Thymus (tissue), 11 donors: ENCODE results near the gene OR6C76. TPM values are rescaled to one million over a fixed set of nuclear protein-coding genes. Genes with fewer than 3 reads are reported as not detected.
"Not testable (repeated sequence)": the region's sequence is repeated elsewhere in the genome, so short reads cannot be mapped to it uniquely, and the experiment has no call there.

Experiments
- DNase-seq, 9 donors: peaks; one replicate each; pipeline ENCODE4 v3.0.0-alpha.2; 2013; ENCODE audit warnings: low spot score in 9 of 9, low read depth in 6 of 9, missing footprints in 1 of 9
- H3K27ac ChIP-seq, 2 donors: one replicate each; pipeline ENCODE4 v1.5.1; 2013; ENCODE audit warnings: control low read depth in 1 of 2, low read depth in 1 of 2, low read length in 1 of 2, mild to moderate bottlenecking in 1 of 2, moderate library complexity in 1 of 2
- H3K27me3 ChIP-seq, 2 donors: one replicate each; pipeline ENCODE4 v1.5.1; 2013; ENCODE audit warnings: low read length in 1 of 2; ENCODE audit not compliant: control insufficient read depth in 2 of 2, insufficient read depth in 1 of 2
- H3K36me3 ChIP-seq, 2 donors: one replicate each; pipeline ENCODE4 v1.5.1; 2013; ENCODE audit warnings: low read length in 1 of 2, mild to moderate bottlenecking in 1 of 2, moderate library complexity in 1 of 2; ENCODE audit not compliant: control insufficient read depth in 2 of 2, insufficient read depth in 2 of 2
- H3K4me1 ChIP-seq, 2 donors: one replicate each; pipeline ENCODE4 v1.5.1; 2013; ENCODE audit warnings: low read length in 2 of 2; ENCODE audit not compliant: control insufficient read depth in 2 of 2, insufficient read depth in 2 of 2
- H3K4me3 ChIP-seq, 2 donors: one replicate each; pipeline ENCODE4 v1.5.1; 2013; ENCODE audit warnings: low read length in 2 of 2, control low read depth in 1 of 2, mild to moderate bottlenecking in 1 of 2
- H3K9me3 ChIP-seq, 2 donors: one replicate each; pipeline ENCODE4 v1.5.1; 2013; ENCODE audit warnings: low read length in 1 of 2, mild to moderate bottlenecking in 1 of 2; ENCODE audit not compliant: control insufficient read depth in 2 of 2, insufficient read depth in 1 of 2
- WGBS: extraction: QIAGEN DNeasy Blood & Tissue Kit; methylation state at CpG from one replicate; pipeline ENCODE4 v1.1.7; 2013; 5-methylcytosine and 5-hydroxymethylcytosine counted together
- polyA plus RNA-seq: library from polyadenylated mRNA; stranded (reverse); fragments of 200-250 nt; gene quantifications from one replicate; pipeline ENCODE4 v1.2.3, GENCODE V29; 2013
- total RNA-seq: library from RNA; stranded (reverse); fragments of 120-200 nt; gene quantifications from one replicate; pipeline ENCODE4 v1.2.4, GENCODE V29; 2013
- donor health status: healthy.

The OR6C76 gene
- total and polyA plus RNA-seq, 2 donors, result not detected

DNA sequence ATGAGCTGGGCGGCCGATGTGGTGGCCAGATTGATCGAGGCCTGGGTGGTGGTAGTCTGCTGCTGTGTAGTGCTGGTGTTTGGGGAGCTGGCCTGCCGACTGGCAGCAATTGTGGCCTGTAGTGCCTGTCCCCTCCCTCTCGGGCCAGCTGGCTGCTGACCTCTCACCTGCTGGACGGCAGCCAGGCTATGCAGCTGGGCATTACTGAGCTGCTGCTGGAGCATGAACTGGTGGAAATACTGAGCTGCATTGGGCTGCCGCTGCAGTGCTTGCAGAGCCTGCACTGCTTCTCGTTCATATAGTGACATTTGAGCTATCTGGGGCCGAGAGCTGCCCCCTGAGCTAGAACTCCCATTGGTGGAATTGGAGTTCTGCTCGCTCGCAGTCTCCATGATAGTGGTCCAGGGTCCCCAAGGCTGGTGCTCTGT, 11.6 kb upstream of the OR6C76 start:
- 81% methylated on average over 11 of the region's 11 CpGs for WGBS
- H3K4me1 ChIP-seq, H3K27ac ChIP-seq, H3K4me3 ChIP-seq, H3K27me3 ChIP-seq, H3K36me3 ChIP-seq, H3K9me3 ChIP-seq, DNase-seq: not testable (repeated sequence)

DNA sequence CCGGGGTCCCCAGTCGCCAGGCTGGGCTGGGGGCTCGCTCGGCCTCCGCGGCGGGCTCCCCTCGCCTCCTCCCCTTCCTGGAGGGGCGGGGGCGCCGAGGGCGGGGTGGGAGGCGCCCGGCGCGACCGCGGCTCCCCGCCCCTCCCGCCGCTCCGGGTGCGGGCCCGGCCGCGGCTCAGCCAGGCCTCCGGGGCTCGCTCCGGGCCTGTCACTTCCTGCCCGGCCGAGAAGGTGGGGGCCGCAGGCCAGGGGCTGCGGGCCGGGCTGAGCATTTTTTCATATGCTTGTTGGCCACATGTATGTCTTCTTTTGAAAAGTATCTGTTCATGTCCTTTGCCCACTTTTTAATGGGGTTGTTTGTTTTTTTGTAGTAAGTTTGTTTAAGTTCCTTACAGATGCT, 11.2 kb upstream of the OR6C76 start:
- H3K9me3 ChIP-seq, H3K4me3 ChIP-seq, H3K36me3 ChIP-seq, H3K4me1 ChIP-seq, DNase-seq, H3K27ac ChIP-seq, H3K27me3 ChIP-seq: not testable (repeated sequence)
- 8% methylated on average over 10 of the region's 34 CpGs for WGBS

DNA sequence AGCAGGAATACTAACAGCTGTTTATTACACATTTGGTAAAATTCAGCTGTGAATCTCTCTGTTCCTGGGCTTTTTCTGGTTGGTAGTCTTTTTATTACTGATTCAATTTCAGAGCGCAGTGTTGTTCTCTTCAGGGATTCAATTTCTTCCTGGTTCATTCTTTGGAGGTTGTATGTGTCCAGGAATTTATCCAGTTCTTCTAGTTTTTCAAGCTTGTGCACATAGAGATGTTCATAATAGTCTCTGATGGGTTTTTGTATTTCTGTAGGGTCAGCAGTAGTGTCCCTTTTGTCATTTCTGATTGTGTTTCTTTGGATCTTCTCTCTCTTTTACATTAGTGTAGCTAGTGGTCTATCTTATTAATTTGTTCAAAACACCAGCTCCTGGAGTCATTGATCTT, 9.1 kb upstream of the OR6C76 start:
- DNase-seq, result no peak
- Histone ChIP-seq H3K4me3 (no peak overlapping the region), H3K27me3 (peaks cover 0 to 6% of the 10 kb centered on the region in 2 donors), H3K27ac (no peak overlapping the region), H3K36me3 (no peaks in the 10 kb centered on the region), H3K4me1 (no peaks in the 10 kb centered on the region), H3K9me3 (no peaks in the 10 kb centered on the region)
- 96% methylated on average over 1 of the region's 1 CpG for WGBS

DNA sequence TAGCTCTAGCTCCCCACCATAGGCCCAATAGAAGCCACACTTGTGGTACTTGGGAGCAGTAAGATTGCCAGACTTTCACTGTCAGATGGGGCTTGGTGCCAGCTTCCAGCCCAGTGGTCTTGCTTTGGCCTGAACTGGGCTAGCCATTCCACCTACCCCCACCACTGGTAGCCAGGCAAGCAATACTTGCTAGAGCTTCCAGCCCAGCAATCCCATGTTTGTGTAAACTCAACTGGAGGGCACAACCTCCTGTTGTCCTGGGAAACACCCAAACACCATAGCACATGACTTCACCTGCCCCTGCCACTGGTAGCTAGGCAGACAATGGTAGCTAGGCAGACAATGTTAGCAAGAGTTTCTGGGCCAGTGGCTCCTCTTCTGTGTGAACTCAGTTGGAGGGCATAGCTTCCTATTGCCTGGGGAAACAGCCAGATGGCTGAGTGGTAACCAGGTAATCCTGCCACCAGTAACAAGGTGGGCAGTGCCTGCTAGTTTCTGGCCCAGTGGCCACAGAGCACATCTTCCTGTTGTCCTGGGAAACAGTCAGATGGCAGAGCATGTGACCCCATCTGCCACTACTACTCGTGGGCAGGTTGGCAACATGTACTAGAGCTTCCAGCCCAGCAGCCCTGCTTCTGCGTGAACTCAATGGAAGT, 5.6 kb upstream of the OR6C76 start:
- no peaks in the 10 kb centered on the region for H3K36me3 ChIP-seq
- H3K27me3 ChIP-seq, result peaks cover 0 to 2% of the 10 kb centered on the region in 2 donors
- whole genome bisulfite sequencing, result 88% methylated on average over 2 of the region's 2 CpGs
- H3K9me3 ChIP-seq, result no peaks in the 10 kb centered on the region
- H3K4me3 ChIP-seq, result no peak overlapping the region
- no peaks in the 10 kb centered on the region for H3K4me1 ChIP-seq
- no peak for DNase-seq
- no peak overlapping the region for H3K27ac ChIP-seq

DNA sequence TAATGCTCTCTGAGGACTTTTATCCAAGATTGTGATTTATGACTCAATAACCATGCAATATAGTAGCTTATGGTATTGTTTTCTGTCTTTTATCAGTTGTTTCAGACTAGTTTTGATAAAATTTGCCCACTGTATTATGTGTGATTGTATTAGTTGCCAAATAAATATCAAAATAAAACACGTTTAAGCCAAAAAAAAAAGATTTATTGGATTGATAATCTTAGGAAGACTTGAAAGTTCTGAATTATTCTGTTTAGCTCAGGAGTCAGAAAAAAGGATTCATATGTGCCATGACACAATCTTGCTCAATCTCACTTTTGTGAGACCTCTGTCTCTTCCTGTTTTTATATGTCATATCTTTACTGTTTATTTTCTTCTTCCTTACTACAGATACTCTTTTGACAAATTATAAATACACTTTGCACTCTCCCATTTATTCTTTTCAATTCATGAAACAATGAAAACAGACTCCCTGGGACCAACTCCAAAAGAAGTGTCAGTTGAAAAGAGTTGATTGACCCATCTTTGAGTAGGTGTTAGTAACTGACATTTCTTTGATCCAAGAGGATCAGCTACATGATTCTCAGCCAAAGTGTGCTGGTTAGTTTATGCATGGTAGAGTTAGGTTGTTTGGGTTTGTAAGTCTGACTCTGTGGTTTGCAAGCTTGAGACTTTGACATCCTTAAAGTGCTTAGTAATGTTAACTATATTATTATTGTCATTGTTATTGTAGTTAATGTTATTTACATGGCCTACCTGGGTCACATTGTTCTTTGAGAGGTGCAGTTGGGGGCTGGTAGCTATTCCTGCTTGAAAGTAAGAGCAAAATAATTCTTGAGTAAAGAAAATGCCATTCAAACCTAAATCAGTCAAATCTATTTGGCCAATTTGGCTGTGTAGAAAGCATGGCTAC, 2.5 kb downstream of the OR6C76 start:
- no peaks in the 10 kb centered on the region for H3K9me3 ChIP-seq
- no peak for DNase-seq
- H3K4me3 ChIP-seq, result no peak overlapping the region
- no peaks in the 10 kb centered on the region for H3K36me3 ChIP-seq
- H3K27me3 ChIP-seq, result no peaks in the 10 kb centered on the region
- 60% methylated on average over 1 of the region's 1 CpG for WGBS
- H3K27ac ChIP-seq, result no peak overlapping the region
- no peaks in the 10 kb centered on the region for H3K4me1 ChIP-seq

DNA sequence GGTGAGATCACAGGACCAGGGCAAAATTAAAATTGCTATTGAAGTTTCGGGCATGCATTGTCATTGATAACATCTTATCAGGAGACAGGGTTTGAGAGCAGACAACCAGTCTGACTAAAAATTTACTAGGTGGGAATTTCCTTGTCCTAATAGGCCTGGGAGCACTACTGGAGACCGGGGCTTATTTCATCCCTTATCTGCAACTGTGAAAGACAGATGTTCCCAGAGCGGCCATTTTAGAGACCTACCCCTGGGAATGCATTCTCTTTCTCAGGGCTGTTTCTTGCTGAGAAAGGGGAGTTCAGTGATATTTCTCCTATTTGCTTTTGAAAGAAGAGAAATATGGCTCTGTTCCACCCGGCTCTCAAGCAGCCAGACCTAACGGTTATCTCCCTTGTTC, 15.2 kb downstream of the OR6C76 start:
- H3K27me3 ChIP-seq, H3K27ac ChIP-seq, H3K36me3 ChIP-seq, DNase-seq, H3K4me1 ChIP-seq, H3K4me3 ChIP-seq, H3K9me3 ChIP-seq: not testable (repeated sequence)
- WGBS, result 73% methylated on average over 5 of the region's 5 CpGs

DNA sequence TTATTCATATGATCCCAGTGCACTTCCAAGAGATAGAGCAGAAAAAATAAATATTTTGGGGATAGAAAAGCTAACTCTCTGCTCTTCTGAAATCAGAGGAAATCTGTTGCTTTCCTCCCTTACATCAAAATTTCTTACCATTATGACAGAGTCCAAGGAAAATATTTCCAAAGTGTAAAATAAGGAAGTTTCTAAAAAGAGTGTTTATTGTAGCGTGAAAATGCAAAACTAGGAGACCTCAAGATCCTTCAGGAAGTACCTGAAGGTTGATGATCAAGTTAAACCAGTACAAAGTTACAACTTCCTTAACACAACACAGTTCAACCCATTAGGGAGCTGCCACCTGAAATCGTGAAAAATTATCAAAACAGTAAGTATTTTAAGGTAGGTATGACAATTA, 17.7 kb downstream of the OR6C76 start, which contains the start of gene OR6C2:
OR6C2 (plus strand) TSS at position 301 of the 400 bp plus-strand sequence. CDS start 8,138 bp downstream, outside the sequence.
- no peak within 1 kb of the TSS for H3K4me3 ChIP-seq
- no peaks in the 10 kb centered on the region for H3K36me3 ChIP-seq
- no peak within 1 kb of the TSS for H3K27ac ChIP-seq
- WGBS, result 30% methylated on average over 2 of the region's 2 CpGs
- DNase-seq, result no peak
- no peaks in the 10 kb centered on the region for H3K9me3 ChIP-seq
- H3K4me1 ChIP-seq, result no peaks in the 10 kb centered on the region
- no peaks in the 10 kb centered on the region for H3K27me3 ChIP-seq

DNA sequence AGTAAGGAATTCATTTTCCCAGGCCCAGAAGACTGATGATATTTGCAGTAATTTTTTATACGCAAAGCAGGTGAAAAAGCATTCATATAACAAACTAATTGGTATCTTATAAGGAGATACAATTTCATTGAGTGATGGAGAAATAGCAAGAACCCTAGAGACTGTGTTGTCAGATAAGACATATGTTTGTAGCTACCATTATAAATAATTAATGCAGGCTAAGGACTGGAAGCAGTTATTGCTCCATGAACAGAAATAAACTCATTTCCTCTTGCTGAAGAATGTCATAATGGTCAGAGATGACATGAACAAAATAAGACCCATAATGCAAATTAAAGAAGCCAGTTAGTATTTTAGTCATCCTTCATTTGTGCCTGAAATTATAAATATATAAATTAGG, 19.3 kb downstream of the OR6C76 start:
- Histone ChIP-seq H3K4me1 (no peaks in the 10 kb centered on the region), H3K4me3 (no peak overlapping the region), H3K9me3 (no peaks in the 10 kb centered on the region), H3K36me3 (no peaks in the 10 kb centered on the region), H3K27me3 (no peaks in the 10 kb centered on the region), H3K27ac (no peak overlapping the region)
- no peak for DNase-seq
- 96% methylated on average over 1 of the region's 1 CpG for WGBS

DNA sequence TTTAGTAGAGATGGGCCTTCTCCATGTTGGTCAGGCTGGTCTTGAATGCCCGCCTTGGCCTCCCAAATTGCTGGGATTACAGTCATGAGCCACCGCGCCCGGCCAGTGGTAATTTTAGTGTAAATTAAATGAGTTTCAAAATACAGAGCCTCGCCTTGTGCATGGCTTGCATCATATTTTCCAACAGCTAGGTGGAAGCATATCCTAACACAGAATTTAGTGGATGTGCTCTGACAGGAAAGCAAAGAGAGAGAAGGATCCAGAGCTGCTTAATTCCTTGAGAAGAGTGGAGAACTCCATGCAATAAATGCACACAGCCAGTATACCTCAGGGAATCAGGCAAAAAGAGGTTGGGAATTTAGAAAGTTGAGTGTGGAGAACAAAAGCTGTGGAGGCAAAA, 20.3 kb downstream of the OR6C76 start:
- Histone ChIP-seq H3K9me3 (no peaks in the 10 kb centered on the region), H3K27me3 (no peaks in the 10 kb centered on the region), H3K4me3 (no peak overlapping the region), H3K36me3 (no peaks in the 10 kb centered on the region), H3K4me1 (no peaks in the 10 kb centered on the region), H3K27ac (no peak overlapping the region)
- WGBS, result 94% methylated on average over 5 of the region's 5 CpGs
- DNase-seq, result no peak
